Activated B cell treated with CpG ODN at 0.5 μM for 24 hours (primary cell): ENCODE data around the gene ARL3. TPM values are rescaled to one million over a fixed set of nuclear protein-coding genes. Genes with fewer than 3 reads are reported as not detected.

Source experiments
- ATAC-seq: fragments of 200-7000 bp; cut with Tn5 transposase; one replicate; pipeline ENCODE4 v1.10.0; 2021; ENCODE audit warnings: low read depth, mild to moderate bottlenecking, moderate library complexity
- CTCF ChIA-PET: fragments of 350-600 bp; sonication (Branson Sonifier 250); formaldehyde crosslinking; loops from one replicate; lab custom pipeline; 2021; ENCODE audit warnings: antibody characterized with exemption; lab: Charles Lee
- POLR2A ChIA-PET: fragments of 350-600 bp; sonication (Branson Sonifier 250); formaldehyde crosslinking; loops from one replicate; lab custom pipeline; 2021; ENCODE audit warnings: antibody characterized with exemption; lab: Charles Lee
- DNase-seq: peaks from one replicate; pipeline ENCODE4 v3.0.0; 2022
- H3K27ac Mint-ChIP-seq: one replicate; pipeline ENCODE4 v1.8.0; 2020; ENCODE audit warnings: mixed read lengths
- H3K27me3 Mint-ChIP-seq: one replicate; pipeline ENCODE4 v1.8.0; 2021; ENCODE audit warnings: mixed read lengths
- H3K36me3 Mint-ChIP-seq: one replicate; pipeline ENCODE4 v1.8.0; 2021; ENCODE audit warnings: low read depth, mixed read lengths
- H3K4me1 Mint-ChIP-seq: one replicate; pipeline ENCODE4 v1.8.0; 2021; ENCODE audit warnings: mixed read lengths
- H3K4me3 Mint-ChIP-seq: one replicate; pipeline ENCODE4 v1.8.0; 2020; ENCODE audit warnings: mild to moderate bottlenecking, mixed read lengths
- H3K9me3 Mint-ChIP-seq: one replicate; pipeline ENCODE4 v1.8.0; 2020; ENCODE audit warnings: mixed read lengths
- CTCF ChIP-seq: fragments of 200-600 bp; IDR thresholded peaks from one replicate; pipeline ENCODE4 v1.8.0; 2022; ENCODE audit warnings: antibody characterized with exemption, mild to moderate bottlenecking
- intact Hi-C: fragments of 100-400 bp; cut with micrococcal nuclease; formaldehyde crosslinking; loops from one replicate; pipeline ENCODE4 v1.15.1; 2024
- total RNA-seq: library from RNA; stranded (reverse); gene quantifications from 2 replicates; pipeline ENCODE4 v1.2.3, GENCODE V29; 2022

ARL3 gene
- total RNA-seq, 1 donor from 2014 or later = 5.1 TPM

GRCh38 chr10:102649797-102650654, 64.2 kb downstream of the ARL3 start:
- Mint-ChIP-seq H3K27ac (peak overlapping the region; percentile 98), H3K4me1 (peaks cover 88% of the 10 kb centered on the region), H3K27me3 (no peaks in the 10 kb centered on the region), H3K9me3 (no peaks in the 10 kb centered on the region), H3K36me3 (peaks cover 25% of the 10 kb centered on the region), H3K4me3 (peak overlapping the region; percentile 48)
- ATAC-seq (no peak), DNase-seq (no peak)
- no peak for TF ChIP-seq CTCF
- POLR2A ChIA-PET = interaction anchor here (0.6 to 4.7 kb wide), 8 partner anchors 8 to 255 kb away, joined by 3 to 30 read pairs (median 5); partner anchors contain the start of genes ARL3, SFXN2 and WBP1L
- intact Hi-C loops = loop anchor here (5.0 to 10.0 kb wide), 5 partner anchors 267 to 1585 kb away; partner anchors contain the start of genes CALHM3, CNNM2, GBF1 and KAZALD1
- CTCF ChIA-PET = no interaction called here

GRCh38 chr10:102648889-102649796, 65.1 kb downstream of the ARL3 start:
- no peak for DNase-seq
- Mint-ChIP-seq H3K36me3 (peaks cover 20% of the 10 kb centered on the region), H3K4me3 (peak overlapping the region; percentile 97), H3K4me1 (peaks cover 87% of the 10 kb centered on the region), H3K9me3 (no peaks in the 10 kb centered on the region), H3K27ac (peak overlapping the region; percentile 99), H3K27me3 (no peaks in the 10 kb centered on the region)
- ATAC-seq = no peak
- ChIA-PET POLR2A (interaction anchor here (0.9 to 1.1 kb wide), 2 partner anchors 17 to 94 kb away, joined by 3 read pairs; partner anchors contain the start of gene WBP1L), CTCF (no interaction called here)
- intact Hi-C loops = loop anchor here (5.0 to 10.0 kb wide), 5 partner anchors 268 to 1584 kb away; partner anchors contain the start of genes CALHM3, CNNM2, GBF1 and KAZALD1
- no peak for TF ChIP-seq CTCF

GRCh38 chr10:102648269-102648888, 65.8 kb downstream of the ARL3 start:
- peaks cover 15% of the 10 kb centered on the region for H3K36me3 Mint-ChIP-seq
- H3K4me3 Mint-ChIP-seq = peak overlapping the region; percentile 97
- no peak for TF ChIP-seq CTCF
- H3K9me3 Mint-ChIP-seq = no peaks in the 10 kb centered on the region
- ATAC-seq = no peak
- POLR2A ChIA-PET = no interaction called here
- peak overlapping the region; percentile 99 for H3K27ac Mint-ChIP-seq
- intact Hi-C loops = loop anchor here (5.0 to 10.0 kb wide), 5 partner anchors 269 to 1584 kb away; partner anchors contain the start of genes CALHM3, CNNM2, GBF1 and KAZALD1
- DNase-seq = no peak
- no peaks in the 10 kb centered on the region for H3K27me3 Mint-ChIP-seq
- peaks cover 81% of the 10 kb centered on the region for H3K4me1 Mint-ChIP-seq
- CTCF ChIA-PET = interaction anchor here (1.7 kb wide), 1 partner anchor 65 kb away, joined by 4 read pairs; the partner anchor contains the start of gene ARL3

GRCh38 chr10:102647443-102648268, 66.5 kb downstream of the ARL3 start:
- POLR2A ChIA-PET = interaction anchor here (1.1 to 5.8 kb wide), 6 partner anchors 18 to 869 kb away, joined by 3 to 137 read pairs (median 40); partner anchors contain the start of genes ARL3, GBF1, NFKB2 and SFXN2
- DNase-seq = peak; percentile 39
- Mint-ChIP-seq H3K9me3 (no peaks in the 10 kb centered on the region), H3K27ac (peak overlapping the region; percentile 99), H3K4me1 (peaks cover 74% of the 10 kb centered on the region), H3K27me3 (no peaks in the 10 kb centered on the region), H3K4me3 (peak overlapping the region; percentile 97), H3K36me3 (peaks cover 13% of the 10 kb centered on the region)
- TF ChIP-seq CTCF = no peak
- CTCF ChIA-PET = interaction anchor here (1.7 kb wide), 1 partner anchor 66 kb away, joined by 4 read pairs; the partner anchor contains the start of gene ARL3
- intact Hi-C loops = loop anchor here (2.0 to 10.0 kb wide), 6 partner anchors 29 to 1583 kb away; partner anchors contain the start of genes CALHM3, CNNM2, GBF1 and KAZALD1
- ATAC-seq = peak; percentile 4
